Prostate gland (tissue), 2 donors: ENCODE data around the gene MSRB3. TPM values are rescaled to one million over a fixed set of nuclear protein-coding genes. Genes with fewer than 3 reads are reported as not detected.
"Not testable (repeated sequence)": the region's sequence is repeated elsewhere in the genome, so short reads cannot be mapped to it uniquely, and the experiment has no call there.

Experiments
- DNase-seq: peaks from one replicate; pipeline ENCODE4 v3.0.0-alpha.2; 2019; ENCODE audit warnings: low spot score
- H3K27ac ChIP-seq, 2 donors: fragments of 200-600 bp; sonication (generic); 2 replicates each; pipeline ENCODE4 v1.5.1; 2017 to 2019
- H3K27me3 ChIP-seq: fragments of 200-600 bp; sonication (generic); replicated peaks from 2 replicates; pipeline ENCODE4 v1.5.1; 2019; ENCODE audit not compliant: insufficient read depth
- H3K36me3 ChIP-seq, 2 donors: fragments of 200-600 bp; sonication (generic); 1 replicate in 1 of 2; 2 replicates in 1 of 2; pipeline versions ENCODE4 v1.5.1 to v1.8.1; 2017 to 2019
- H3K4me1 ChIP-seq: fragments of 200-600 bp; sonication (generic); replicated peaks from 2 replicates; pipeline ENCODE4 v1.5.1; 2019
- H3K4me3 ChIP-seq, 2 donors: fragments of 200-600 bp; sonication (generic); 2 replicates each; pipeline ENCODE4 v1.5.1; 2017 to 2019
- H3K9me3 ChIP-seq: fragments of 200-600 bp; sonication (generic); 2 replicates; pipeline ENCODE4 v1.5.1; 2017
- POLR2A ChIP-seq: fragments of 450-650 bp; IDR thresholded peaks from one replicate; pipeline ENCODE4 v1.6.1; 2016; ENCODE audit warnings: antibody characterized with exemption, mild to moderate bottlenecking
- POLR2AphosphoS5 ChIP-seq: sonication (generic); formaldehyde crosslinking; IDR thresholded peaks from one replicate; pipeline ENCODE4 v1.6.1; 2017; ENCODE audit warnings: antibody characterized with exemption
- WGBS: methylation state at CpG from one replicate; pipeline ENCODE4 v1.1.5; 2018; 5-methylcytosine and 5-hydroxymethylcytosine counted together
- intact Hi-C: fragments of 100-400 bp; cut with DNase I; formaldehyde crosslinking; loops from one replicate; pipeline ENCODE4 v1.14.2; 2022
- total RNA-seq, 2 donors: library from RNA; depleted of rRNA; stranded (reverse); fragments of >200 nt; gene quantifications; one replicate each; pipeline ENCODE4 v1.1.0, GENCODE V29; 2016
- TF ChIP-seq, protein P1 (sequence below), 4 experiments: fragments of 200-600 bp in 2 of 4; fragments of 450-650 bp in 2 of 4; sonication (generic) in 2 of 4; IDR thresholded peaks; 1 replicate in 3 of 4; 2 replicates in 1 of 4; pipeline ENCODE4 v1.5.1; 2016 to 2019; ENCODE audit warnings: antibody characterized with exemption in 4 of 4, mild to moderate bottlenecking in 2 of 4, moderate library complexity in 2 of 4

MSRB3 gene
- total RNA-seq, 2 donors from 2014 or later, result 32.2 to 42.9 TPM

DNA sequence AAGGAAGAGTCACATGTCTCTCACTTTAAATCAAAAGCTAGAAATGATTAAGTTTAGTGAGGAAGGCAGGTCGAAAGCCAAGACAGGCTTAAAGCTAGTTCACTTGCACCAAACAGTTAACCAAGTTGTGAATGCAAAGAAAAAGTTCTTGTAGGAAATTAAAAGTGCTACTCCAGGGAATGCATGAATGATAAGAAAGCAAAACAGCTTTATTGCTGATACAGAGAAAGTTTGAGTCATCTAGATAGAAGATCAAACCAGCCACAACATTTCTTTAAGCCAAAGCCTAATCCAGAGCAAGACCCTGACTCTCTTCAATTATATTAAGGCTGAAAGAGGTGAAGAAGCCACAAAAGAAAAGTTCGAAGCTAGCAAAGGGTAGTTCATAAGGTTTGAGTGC lies 193.6 kb downstream of the MSRB3 start:
- H3K27me3 ChIP-seq, result no peaks in the 10 kb centered on the region
- no peak for TF ChIP-seq POLR2AphosphoS5
- TF ChIP-seq, protein P1, sequence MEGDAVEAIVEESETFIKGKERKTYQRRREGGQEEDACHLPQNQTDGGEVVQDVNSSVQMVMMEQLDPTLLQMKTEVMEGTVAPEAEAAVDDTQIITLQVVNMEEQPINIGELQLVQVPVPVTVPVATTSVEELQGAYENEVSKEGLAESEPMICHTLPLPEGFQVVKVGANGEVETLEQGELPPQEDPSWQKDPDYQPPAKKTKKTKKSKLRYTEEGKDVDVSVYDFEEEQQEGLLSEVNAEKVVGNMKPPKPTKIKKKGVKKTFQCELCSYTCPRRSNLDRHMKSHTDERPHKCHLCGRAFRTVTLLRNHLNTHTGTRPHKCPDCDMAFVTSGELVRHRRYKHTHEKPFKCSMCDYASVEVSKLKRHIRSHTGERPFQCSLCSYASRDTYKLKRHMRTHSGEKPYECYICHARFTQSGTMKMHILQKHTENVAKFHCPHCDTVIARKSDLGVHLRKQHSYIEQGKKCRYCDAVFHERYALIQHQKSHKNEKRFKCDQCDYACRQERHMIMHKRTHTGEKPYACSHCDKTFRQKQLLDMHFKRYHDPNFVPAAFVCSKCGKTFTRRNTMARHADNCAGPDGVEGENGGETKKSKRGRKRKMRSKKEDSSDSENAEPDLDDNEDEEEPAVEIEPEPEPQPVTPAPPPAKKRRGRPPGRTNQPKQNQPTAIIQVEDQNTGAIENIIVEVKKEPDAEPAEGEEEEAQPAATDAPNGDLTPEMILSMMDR (IDR thresholded peaks at IDR 0.05), result no peak
- no peak for TF ChIP-seq POLR2A
- H3K4me1 ChIP-seq, result no peaks in the 10 kb centered on the region
- 77% methylated on average over 2 of the region's 2 CpGs for WGBS
- no peak overlapping the region for H3K4me3 ChIP-seq
- H3K36me3 ChIP-seq, result no peaks in the 10 kb centered on the region
- H3K27ac ChIP-seq, result no peak overlapping the region
- intact Hi-C loops, result no loop called here
- DNase-seq, result no peak
- H3K9me3 ChIP-seq, result no peaks in the 10 kb centered on the region

DNA sequence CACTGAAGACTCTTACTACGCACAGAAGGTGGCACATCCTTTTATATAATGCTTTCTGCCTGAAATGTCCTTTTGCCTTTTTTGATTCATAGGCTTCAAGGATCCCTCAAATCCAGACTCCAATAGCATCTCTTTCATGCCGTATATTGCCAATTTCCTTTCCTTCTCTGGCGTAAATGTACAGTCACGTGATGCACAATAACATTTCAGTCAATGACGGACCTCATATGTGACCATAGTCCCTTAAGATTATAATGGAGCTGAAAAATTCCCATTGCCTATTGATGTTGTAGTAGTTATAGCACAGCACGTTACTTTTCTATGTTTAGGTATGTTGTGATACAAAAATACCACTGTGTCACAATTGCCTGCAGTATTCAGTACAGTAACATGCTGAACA lies 196.3 kb downstream of the MSRB3 start:
- Histone ChIP-seq H3K4me1 (no peaks in the 10 kb centered on the region), H3K36me3 (no peaks in the 10 kb centered on the region), H3K4me3 (no peak overlapping the region), H3K9me3 (no peaks in the 10 kb centered on the region), H3K27ac (no peak overlapping the region), H3K27me3 (no peaks in the 10 kb centered on the region)
- no peak for DNase-seq
- intact Hi-C loops, result no loop called here
- TF ChIP-seq POLR2A (no peak), POLR2AphosphoS5 (no peak)
- TF ChIP-seq, protein P1 (IDR thresholded peaks at IDR 0.05), result no peak
- 89% methylated on average over 6 of the region's 6 CpGs for WGBS

DNA sequence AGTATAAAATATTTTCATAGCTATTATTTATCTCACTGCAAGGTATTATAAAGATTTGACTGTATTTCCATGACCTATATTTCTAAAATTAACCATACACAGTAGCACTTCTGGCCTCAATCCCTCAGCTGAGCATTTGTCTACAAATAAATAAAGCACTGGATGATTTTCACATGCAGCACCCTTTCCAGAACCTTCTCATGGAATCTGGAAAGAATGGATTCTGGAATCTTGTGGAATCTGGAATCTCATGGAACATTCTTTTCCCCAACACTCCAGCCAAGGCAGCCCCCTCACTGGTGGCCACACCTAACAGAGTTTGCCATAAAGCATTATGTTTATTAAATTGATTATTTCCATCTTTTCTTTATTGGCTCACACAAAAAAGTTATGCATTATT lies 199.2 kb downstream of the MSRB3 start:
- H3K4me3 ChIP-seq, result no peak overlapping the region
- H3K27ac ChIP-seq, result no peak overlapping the region
- DNase-seq, result no peak
- H3K36me3 ChIP-seq, result no peaks in the 10 kb centered on the region
- H3K9me3 ChIP-seq, result no peaks in the 10 kb centered on the region
- no peaks in the 10 kb centered on the region for H3K4me1 ChIP-seq
- H3K27me3 ChIP-seq, result no peaks in the 10 kb centered on the region
- TF ChIP-seq POLR2A, result no peak
- TF ChIP-seq, protein P1 (IDR thresholded peaks at IDR 0.05), result no peak
- TF ChIP-seq POLR2AphosphoS5, result no peak
- intact Hi-C loops, result no loop called here

DNA sequence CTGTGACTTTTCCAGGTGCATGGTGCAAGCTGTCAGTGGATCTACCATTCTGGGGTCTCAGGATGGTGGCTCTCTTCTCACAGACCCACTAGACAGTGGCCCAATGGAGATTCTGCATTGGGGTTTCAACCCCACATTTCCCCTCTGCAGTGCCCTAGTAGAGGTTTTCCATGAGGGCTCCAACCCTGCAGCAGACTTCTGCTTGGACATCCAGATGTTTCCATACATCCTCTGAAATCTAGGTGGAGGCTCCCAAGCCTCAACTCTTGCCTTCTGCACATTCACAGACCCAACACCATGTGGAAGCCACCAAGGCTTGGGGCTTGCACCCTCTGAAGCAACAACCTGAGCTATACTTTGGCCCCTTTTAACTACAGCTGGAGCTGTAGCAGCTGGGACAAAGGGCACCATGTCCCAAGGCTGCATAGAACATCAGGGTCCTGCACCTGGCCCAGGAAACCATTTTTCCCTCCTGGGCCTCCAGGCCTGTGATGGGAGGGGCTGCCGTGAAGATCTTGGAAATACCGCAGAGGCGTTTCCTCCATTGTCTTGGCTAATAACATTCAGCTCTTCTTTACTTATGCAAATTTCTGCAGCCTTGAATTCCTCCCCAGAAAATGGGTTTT lies 205.5 kb downstream of the MSRB3 start:
- H3K27ac ChIP-seq, DNase-seq, H3K9me3 ChIP-seq, intact Hi-C loops, H3K36me3 ChIP-seq, H3K4me1 ChIP-seq, H3K4me3 ChIP-seq, H3K27me3 ChIP-seq: not testable (repeated sequence)
- WGBS, result 96% methylated on average over 3 of the region's 3 CpGs

DNA sequence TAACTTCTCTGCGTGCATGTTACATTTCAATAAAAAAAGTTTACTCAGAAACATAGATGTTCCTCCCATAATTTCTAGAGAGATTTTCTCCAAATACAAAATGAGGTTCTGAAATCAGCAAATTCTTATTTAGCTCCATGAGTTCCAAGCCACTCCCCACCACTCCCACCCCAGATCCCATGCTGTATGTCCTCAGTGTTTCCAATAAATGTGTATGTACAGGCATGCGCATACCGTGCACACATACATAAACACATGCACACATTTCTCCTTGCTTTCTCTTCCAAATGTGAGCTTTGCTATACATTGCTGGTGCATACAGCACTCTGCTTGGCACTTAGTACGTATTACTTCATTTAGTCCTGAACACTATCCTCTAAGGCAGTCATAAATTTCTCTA lies 209.7 kb downstream of the MSRB3 start:
- Histone ChIP-seq H3K9me3 (no peaks in the 10 kb centered on the region), H3K4me3 (no peak overlapping the region), H3K27me3 (no peaks in the 10 kb centered on the region), H3K36me3 (no peaks in the 10 kb centered on the region), H3K4me1 (no peaks in the 10 kb centered on the region), H3K27ac (no peak overlapping the region)
- WGBS, result 91% methylated on average over 4 of the region's 4 CpGs
- TF ChIP-seq POLR2A (no peak), POLR2AphosphoS5 (no peak)
- TF ChIP-seq, protein P1 (IDR thresholded peaks at IDR 0.05), result no peak
- no peak for DNase-seq
- intact Hi-C loops, result no loop called here
